Memory B cell (primary cell): ENCODE measurements around the gene EDEM2.
"Not testable (repeated sequence)": the region's sequence is repeated elsewhere in the genome, so short reads cannot be mapped to it uniquely, and the experiment has no call there.

Source experiments
- ATAC-seq: fragments of 150-1000 bp; cut with Tn5 transposase; 2 replicates; pipeline ENCODE4 v1.10.0; 2021; ENCODE audit warnings: low read depth, mild to moderate bottlenecking, moderate library complexity
- DNase-seq, 2 donors: peaks; one replicate each; pipeline ENCODE4 v3.0.0; 2022; ENCODE audit warnings: low spot score in 2 of 2
- H3K27ac Mint-ChIP-seq: one replicate; pipeline ENCODE4 v1.8.0; 2022; ENCODE audit warnings: mild to moderate bottlenecking, moderate library complexity, mixed read lengths
- H3K27me3 Mint-ChIP-seq: one replicate; pipeline ENCODE4 v1.8.0; 2022; ENCODE audit warnings: mixed read lengths
- H3K36me3 Mint-ChIP-seq: one replicate; pipeline ENCODE4 v1.8.0; 2022; ENCODE audit warnings: mild to moderate bottlenecking, mixed read lengths
- H3K4me1 Mint-ChIP-seq: one replicate; pipeline ENCODE4 v1.8.0; 2022; ENCODE audit warnings: mixed read lengths
- H3K4me3 Mint-ChIP-seq: one replicate; pipeline ENCODE4 v1.8.0; 2022; ENCODE audit warnings: mild to moderate bottlenecking, moderate library complexity, mixed read lengths
- H3K9me3 Mint-ChIP-seq: one replicate; pipeline ENCODE4 v1.8.0; 2022; ENCODE audit warnings: mixed read lengths

Gene EDEM2

GRCh38 chr20:35160341-35160740 is 13.2 kb upstream of the EDEM2 start:
- H3K36me3 Mint-ChIP-seq, ATAC-seq, H3K9me3 Mint-ChIP-seq, DNase-seq, H3K27ac Mint-ChIP-seq, H3K4me1 Mint-ChIP-seq, H3K27me3 Mint-ChIP-seq, H3K4me3 Mint-ChIP-seq: not testable (repeated sequence)

- Mint-ChIP-seq H3K27me3 (no peaks in the 10 kb centered on the region), H3K27ac (no peak overlapping the region), H3K9me3 (no peaks in the 10 kb centered on the region), H3K36me3 (no peaks in the 10 kb centered on the region), H3K4me1 (no peaks in the 10 kb centered on the region), H3K4me3 (no peak overlapping the region)
- no peak for DNase-seq
- ATAC-seq = no peak
These were observed 9.8 kb upstream of the EDEM2 start for GRCh38 chr20:35156978-35157377.

- Mint-ChIP-seq H3K4me3 (no peak overlapping the region), H3K36me3 (no peaks in the 10 kb centered on the region), H3K4me1 (no peaks in the 10 kb centered on the region), H3K27ac (no peak overlapping the region), H3K27me3 (no peaks in the 10 kb centered on the region), H3K9me3 (no peaks in the 10 kb centered on the region)
- no peak for DNase-seq
- ATAC-seq = no peak
These were observed 8.8 kb upstream of the EDEM2 start for GRCh38 chr20:35155936-35156335.

- no peak for DNase-seq
- Mint-ChIP-seq H3K27me3 (no peaks in the 10 kb centered on the region), H3K36me3 (no peaks in the 10 kb centered on the region), H3K27ac (no peak overlapping the region), H3K4me3 (no peak overlapping the region), H3K4me1 (peaks cover 10% of the 10 kb centered on the region), H3K9me3 (no peaks in the 10 kb centered on the region)
- ATAC-seq = no peak
These were observed 4.6 kb upstream of the EDEM2 start for GRCh38 chr20:35151736-35152135.

GRCh38 chr20:35150846-35151579 is 3.9 kb upstream of the EDEM2 start:
- no peak overlapping the region for H3K4me3 Mint-ChIP-seq
- no peaks in the 10 kb centered on the region for H3K9me3 Mint-ChIP-seq
- H3K36me3 Mint-ChIP-seq = no peaks in the 10 kb centered on the region
- H3K27ac Mint-ChIP-seq = no peak overlapping the region
- H3K27me3 Mint-ChIP-seq = no peaks in the 10 kb centered on the region
- no peak for ATAC-seq
- peaks cover 15% of the 10 kb centered on the region for H3K4me1 Mint-ChIP-seq
- DNase-seq = no peak

- ATAC-seq, H3K27me3 Mint-ChIP-seq, H3K9me3 Mint-ChIP-seq, DNase-seq, H3K36me3 Mint-ChIP-seq: not testable (repeated sequence)
- Mint-ChIP-seq H3K27ac (peak overlapping the region; percentile 88), H3K4me3 (peak overlapping the region; percentile 95), H3K4me1 (peaks cover 29% of the 10 kb centered on the region)
These were observed 487 bp upstream of the EDEM2 start for GRCh38 chr20:35147575-35148071.

GRCh38 chr20:35146299-35146919 is 727 bp downstream of the EDEM2 start:
- Mint-ChIP-seq H3K9me3 (no peaks in the 10 kb centered on the region), H3K27ac (peak overlapping the region; percentile 88)

GRCh38 chr20:35145141-35145564 is 2.0 kb downstream of the EDEM2 start:
- Mint-ChIP-seq H3K9me3 (no peaks in the 10 kb centered on the region), H3K4me3 (peak overlapping the region; percentile 46), H3K4me1 (peaks cover 34% of the 10 kb centered on the region), H3K36me3 (peaks cover 17% of the 10 kb centered on the region), H3K27ac (peak overlapping the region; percentile 89), H3K27me3 (no peaks in the 10 kb centered on the region)
- ATAC-seq = peak; percentile 34
- peak in 1 of 2 donors; percentile 9 for DNase-seq

More at GRCh38 chr20:35146299-35146919, 727 bp downstream of the EDEM2 start:
- Mint-ChIP-seq H3K36me3 (peaks cover 11% of the 10 kb centered on the region), H3K27me3 (no peaks in the 10 kb centered on the region), H3K4me1 (peaks cover 30% of the 10 kb centered on the region), H3K4me3 (peak overlapping the region; percentile 95)
- ATAC-seq = no peak
- peak in 1 of 2 donors; percentile 33 for DNase-seq

- DNase-seq (peak; percentile 48 to 74), ATAC-seq (peak; percentile 84)
- peaks cover 19% of the 10 kb centered on the region for H3K36me3 Mint-ChIP-seq
- peaks cover 34% of the 10 kb centered on the region for H3K4me1 Mint-ChIP-seq
- no peaks in the 10 kb centered on the region for H3K27me3 Mint-ChIP-seq
- H3K27ac Mint-ChIP-seq = peak overlapping the region; percentile 89
- H3K4me3 Mint-ChIP-seq = peak overlapping the region; percentile 46
- H3K9me3 Mint-ChIP-seq = no peaks in the 10 kb centered on the region
These were observed 2.4 kb downstream of the EDEM2 start for GRCh38 chr20:35144694-35145093.

- DNase-seq (no peak), ATAC-seq (no peak)
- no peak overlapping the region for H3K27ac Mint-ChIP-seq
- peaks cover 28% of the 10 kb centered on the region for H3K36me3 Mint-ChIP-seq
- no peaks in the 10 kb centered on the region for H3K9me3 Mint-ChIP-seq
- peaks cover 2% of the 10 kb centered on the region for H3K4me1 Mint-ChIP-seq
- H3K27me3 Mint-ChIP-seq = no peaks in the 10 kb centered on the region
- H3K4me3 Mint-ChIP-seq = no peak overlapping the region
These were observed 11.1 kb downstream of the EDEM2 start for GRCh38 chr20:35135867-35136586.

GRCh38 chr20:35134880-35135279 is 12.3 kb downstream of the EDEM2 start:
- H3K4me1 Mint-ChIP-seq = no peaks in the 10 kb centered on the region

GRCh38 chr20:35134472-35134871 is 12.7 kb downstream of the EDEM2 start:
- Mint-ChIP-seq H3K4me3 (no peak overlapping the region), H3K27me3 (no peaks in the 10 kb centered on the region), H3K36me3 (peaks cover 28% of the 10 kb centered on the region), H3K9me3 (no peaks in the 10 kb centered on the region), H3K4me1 (no peaks in the 10 kb centered on the region), H3K27ac (no peak overlapping the region)
- ATAC-seq = no peak
- DNase-seq = no peak

More at GRCh38 chr20:35134880-35135279, 12.3 kb downstream of the EDEM2 start:
- H3K4me3 Mint-ChIP-seq = no peak overlapping the region
- H3K9me3 Mint-ChIP-seq = no peaks in the 10 kb centered on the region
- H3K27ac Mint-ChIP-seq = no peak overlapping the region
- ATAC-seq = no peak
- H3K36me3 Mint-ChIP-seq = peaks cover 27% of the 10 kb centered on the region
- H3K27me3 Mint-ChIP-seq = no peaks in the 10 kb centered on the region
- no peak for DNase-seq

- no peak overlapping the region for H3K27ac Mint-ChIP-seq
- H3K9me3 Mint-ChIP-seq = no peaks in the 10 kb centered on the region
- H3K27me3 Mint-ChIP-seq = no peaks in the 10 kb centered on the region
- H3K36me3 Mint-ChIP-seq = peaks cover 28% of the 10 kb centered on the region
- ATAC-seq (no peak), DNase-seq (no peak)
- H3K4me3 Mint-ChIP-seq = no peak overlapping the region
- no peaks in the 10 kb centered on the region for H3K4me1 Mint-ChIP-seq
These were observed 13.4 kb downstream of the EDEM2 start for GRCh38 chr20:35133735-35134134.

- Mint-ChIP-seq H3K4me3 (no peak overlapping the region), H3K27ac (no peak overlapping the region), H3K9me3 (no peaks in the 10 kb centered on the region), H3K36me3 (peaks cover 28% of the 10 kb centered on the region), H3K4me1 (no peaks in the 10 kb centered on the region), H3K27me3 (no peaks in the 10 kb centered on the region)
- no peak for ATAC-seq
- no peak for DNase-seq
These were observed 14.1 kb downstream of the EDEM2 start for GRCh38 chr20:35133031-35133430.
